Loucy (cell line): ENCODE data around the gene CERK.

Experiments
- CTCF ChIP-seq: fragments of 200-600 bp; sonication (generic); conservative IDR thresholded peaks from 2 replicates; pipeline ENCODE4 v1.5.1; 2014; ENCODE audit warnings: mild to moderate bottlenecking, antibody characterized with exemption, low read length
- EZH2phosphoT487 ChIP-seq: fragments of 200-600 bp; IDR thresholded peaks from 2 replicates; pipeline ENCODE4 v1.6.1; 2018; ENCODE audit warnings: antibody characterized with exemption, mild to moderate bottlenecking, moderate library complexity, borderline replicate concordance

- TF ChIP-seq CTCF (no peak), EZH2phosphoT487 (no peak)
These were observed 53.3 kb downstream of the CERK start for GRCh38 chr22:46684706-46685105.
